ENCODE data around the gene RWDD1.
"Not testable (repeated sequence)": the region's sequence is repeated elsewhere in the genome, so short reads cannot be mapped to it uniquely, and the experiment has no call there.

- not testable (repeated sequence) for TF ChIP-seq CTCF (conservative IDR thresholded peaks at IDR 0.05); EZH2 (IDR thresholded peaks at IDR 0.05; ENCODE audit: low read depth)
Measured at GRCh38 chr6:116604868-116605267, 33.6 kb downstream of the RWDD1 start.
